IMR-90 (cell line): Measurements from ENCODE around the gene RBMS2.

Experiments used
- ELK1 ChIP-seq: fragments of 150-350 bp; IDR thresholded peaks from 2 replicates; pipeline ENCODE4 v1.6.1; 2016; ENCODE audit warnings: low read depth, mild to moderate bottlenecking, low read length, moderate library complexity, borderline replicate concordance
- FOS ChIP-seq: fragments of 150-350 bp; IDR thresholded peaks from 2 replicates; pipeline ENCODE4 v1.6.1; 2016; ENCODE audit warnings: low read depth, low read length
- MAFK ChIP-seq: IDR thresholded peaks from 2 replicates; pipeline ENCODE4 v1.6.1; 2012; ENCODE audit warnings: low read depth, low read length, improper control_type of control experiment
- MAZ ChIP-seq: IDR thresholded peaks from 2 replicates; pipeline ENCODE4 v1.6.1; 2012; ENCODE audit warnings: low read depth, mild to moderate bottlenecking, low read length, improper control_type of control experiment, moderate library complexity, borderline replicate concordance
- MXI1 ChIP-seq: IDR thresholded peaks from 2 replicates; pipeline ENCODE4 v1.6.1; 2012; ENCODE audit warnings: low read depth, mild to moderate bottlenecking, low read length, moderate library complexity, borderline replicate concordance
- POLR2A ChIP-seq: IDR thresholded peaks from 2 replicates; pipeline ENCODE4 v1.6.1; 2012; ENCODE audit warnings: mild to moderate bottlenecking, low read depth, low read length
- RCOR1 ChIP-seq: IDR thresholded peaks from 2 replicates; pipeline ENCODE4 v1.6.1; 2012; ENCODE audit warnings: mild to moderate bottlenecking, low read length, improper control_type of control experiment; ENCODE audit not compliant: insufficient replicate concordance
- RFX5 ChIP-seq: IDR thresholded peaks from 2 replicates; pipeline ENCODE4 v1.8.0; 2012; ENCODE audit warnings: low read depth, mild to moderate bottlenecking, low read length, moderate library complexity
- USF2 ChIP-seq: fragments of 150-350 bp; IDR thresholded peaks from 2 replicates; pipeline ENCODE4 v1.6.1; 2017; ENCODE audit warnings: mild to moderate bottlenecking, antibody characterized with exemption, low read length, low read depth
- TF ChIP-seq, protein P1 (sequence below): conservative IDR thresholded peaks from 2 replicates; pipeline ENCODE4 v1.5.1; 2012; ENCODE audit warnings: mild to moderate bottlenecking, low read depth, low read length, improper control_type of control experiment

- TF ChIP-seq POLR2A: no peak
- TF ChIP-seq RCOR1: no peak
- TF ChIP-seq MAZ: no peak
- no peak for TF ChIP-seq USF2
- TF ChIP-seq, protein P1, sequence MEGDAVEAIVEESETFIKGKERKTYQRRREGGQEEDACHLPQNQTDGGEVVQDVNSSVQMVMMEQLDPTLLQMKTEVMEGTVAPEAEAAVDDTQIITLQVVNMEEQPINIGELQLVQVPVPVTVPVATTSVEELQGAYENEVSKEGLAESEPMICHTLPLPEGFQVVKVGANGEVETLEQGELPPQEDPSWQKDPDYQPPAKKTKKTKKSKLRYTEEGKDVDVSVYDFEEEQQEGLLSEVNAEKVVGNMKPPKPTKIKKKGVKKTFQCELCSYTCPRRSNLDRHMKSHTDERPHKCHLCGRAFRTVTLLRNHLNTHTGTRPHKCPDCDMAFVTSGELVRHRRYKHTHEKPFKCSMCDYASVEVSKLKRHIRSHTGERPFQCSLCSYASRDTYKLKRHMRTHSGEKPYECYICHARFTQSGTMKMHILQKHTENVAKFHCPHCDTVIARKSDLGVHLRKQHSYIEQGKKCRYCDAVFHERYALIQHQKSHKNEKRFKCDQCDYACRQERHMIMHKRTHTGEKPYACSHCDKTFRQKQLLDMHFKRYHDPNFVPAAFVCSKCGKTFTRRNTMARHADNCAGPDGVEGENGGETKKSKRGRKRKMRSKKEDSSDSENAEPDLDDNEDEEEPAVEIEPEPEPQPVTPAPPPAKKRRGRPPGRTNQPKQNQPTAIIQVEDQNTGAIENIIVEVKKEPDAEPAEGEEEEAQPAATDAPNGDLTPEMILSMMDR: no peak
- no peak for TF ChIP-seq RFX5
- TF ChIP-seq FOS: no peak
- no peak for TF ChIP-seq MAFK
- no peak for TF ChIP-seq ELK1
- TF ChIP-seq MXI1: no peak
Measured at GRCh38 chr12:56599041-56599440, 77.4 kb downstream of the RBMS2 start.
